CD4-positive, alpha-beta T cell treated with Interleukin-17A for 1 hour (primary cell): ENCODE measurements around the gene DNTTIP2.
A peak's percentile ranks its signal among the peaks of the same experiment; 100 is the strongest.
"Not testable (repeated sequence)": the region's sequence is repeated elsewhere in the genome, so short reads cannot be mapped to it uniquely, and the experiment has no call there.

Source experiments
- DNase-seq: peaks from one replicate; pipeline ENCODE4 v3.0.0-alpha.2; 2020

DNTTIP2 gene

GRCh38 chr1:93874025-93874651, 4.9 kb downstream of the DNTTIP2 start:
- DNase-seq, result peak; percentile 61

- DNase-seq, result no peak
These were observed 7.6 kb downstream of the DNTTIP2 start for GRCh38 chr1:93871366-93871765.

- no peak for DNase-seq
These were observed 9.4 kb downstream of the DNTTIP2 start for GRCh38 chr1:93869653-93870052.

- not testable (repeated sequence) for DNase-seq
These were observed 10.5 kb downstream of the DNTTIP2 start for GRCh38 chr1:93868492-93868891.

- DNase-seq, result no peak
These were observed 13.8 kb downstream of the DNTTIP2 start for GRCh38 chr1:93865253-93865652.

- DNase-seq, result no peak
These were observed 14.8 kb downstream of the DNTTIP2 start for GRCh38 chr1:93864175-93864574.

GRCh38 chr1:93857653-93858052, 21.4 kb downstream of the DNTTIP2 start:
- not testable (repeated sequence) for DNase-seq

GRCh38 chr1:93855983-93856382, 23.0 kb downstream of the DNTTIP2 start:
- not testable (repeated sequence) for DNase-seq

GRCh38 chr1:93853940-93854339, 25.1 kb downstream of the DNTTIP2 start:
- DNase-seq, result no peak

- no peak for DNase-seq
These were observed 27.1 kb downstream of the DNTTIP2 start for GRCh38 chr1:93851878-93852277.

GRCh38 chr1:93851327-93851712, 27.7 kb downstream of the DNTTIP2 start:
- DNase-seq, result no peak

- peak; percentile 61 for DNase-seq
These were observed 28.2 kb downstream of the DNTTIP2 start for GRCh38 chr1:93850687-93851326.

GRCh38 chr1:93848350-93848883, 30.6 kb downstream of the DNTTIP2 start:
- no peak for DNase-seq

GRCh38 chr1:93847811-93848288, 31.2 kb downstream of the DNTTIP2 start:
- DNase-seq, result peak; percentile 81

- peak; percentile 93 for DNase-seq
These were observed 31.8 kb downstream of the DNTTIP2 start for GRCh38 chr1:93846992-93847810.

- peak; percentile 86 for DNase-seq
These were observed 32.6 kb downstream of the DNTTIP2 start for GRCh38 chr1:93846206-93846991.

GRCh38 chr1:93845538-93846205, 33.3 kb downstream of the DNTTIP2 start:
- DNase-seq, result no peak

- peak; percentile 78 for DNase-seq
These were observed 34.6 kb downstream of the DNTTIP2 start for GRCh38 chr1:93844262-93845045.

- no peak for DNase-seq
These were observed 36.1 kb downstream of the DNTTIP2 start for GRCh38 chr1:93842750-93843500.

- no peak for DNase-seq
These were observed 37.2 kb downstream of the DNTTIP2 start for GRCh38 chr1:93841771-93842170.
